Thymus (tissue), 11 donors: ENCODE results near the gene TXNDC11. TPM values are rescaled to one million over a fixed set of nuclear protein-coding genes. Genes with fewer than 3 reads are reported as not detected.

Source experiments
- DNase-seq, 9 donors: peaks; one replicate each; pipeline ENCODE4 v3.0.0-alpha.2; 2013; ENCODE audit warnings: low spot score in 9 of 9, low read depth in 6 of 9, missing footprints in 1 of 9
- H3K27ac ChIP-seq, 2 donors: one replicate each; pipeline ENCODE4 v1.5.1; 2013; ENCODE audit warnings: control low read depth in 1 of 2, low read depth in 1 of 2, low read length in 1 of 2, mild to moderate bottlenecking in 1 of 2, moderate library complexity in 1 of 2
- H3K27me3 ChIP-seq, 2 donors: one replicate each; pipeline ENCODE4 v1.5.1; 2013; ENCODE audit warnings: low read length in 1 of 2; ENCODE audit not compliant: control insufficient read depth in 2 of 2, insufficient read depth in 1 of 2
- H3K36me3 ChIP-seq, 2 donors: one replicate each; pipeline ENCODE4 v1.5.1; 2013; ENCODE audit warnings: low read length in 1 of 2, mild to moderate bottlenecking in 1 of 2, moderate library complexity in 1 of 2; ENCODE audit not compliant: control insufficient read depth in 2 of 2, insufficient read depth in 2 of 2
- H3K4me1 ChIP-seq, 2 donors: one replicate each; pipeline ENCODE4 v1.5.1; 2013; ENCODE audit warnings: low read length in 2 of 2; ENCODE audit not compliant: control insufficient read depth in 2 of 2, insufficient read depth in 2 of 2
- H3K4me3 ChIP-seq, 2 donors: one replicate each; pipeline ENCODE4 v1.5.1; 2013; ENCODE audit warnings: low read length in 2 of 2, control low read depth in 1 of 2, mild to moderate bottlenecking in 1 of 2
- H3K9me3 ChIP-seq, 2 donors: one replicate each; pipeline ENCODE4 v1.5.1; 2013; ENCODE audit warnings: low read length in 1 of 2, mild to moderate bottlenecking in 1 of 2; ENCODE audit not compliant: control insufficient read depth in 2 of 2, insufficient read depth in 1 of 2
- WGBS: extraction: QIAGEN DNeasy Blood & Tissue Kit; methylation state at CpG from one replicate; pipeline ENCODE4 v1.1.7; 2013; 5-methylcytosine and 5-hydroxymethylcytosine counted together
- polyA plus RNA-seq: library from polyadenylated mRNA; stranded (reverse); fragments of 200-250 nt; gene quantifications from one replicate; pipeline ENCODE4 v1.2.3, GENCODE V29; 2013
- total RNA-seq: library from RNA; stranded (reverse); fragments of 120-200 nt; gene quantifications from one replicate; pipeline ENCODE4 v1.2.4, GENCODE V29; 2013
- donor health status: healthy.

Gene TXNDC11
- total and polyA plus RNA-seq, 2 donors, result 22.9 to 46.4 TPM

- Histone ChIP-seq H3K27ac (peak overlapping the region; percentile 1 to 58), H3K36me3 (peaks cover 48 to 63% of the 10 kb centered on the region in 2 donors), H3K4me3 (no peak overlapping the region), H3K27me3 (no peaks in the 10 kb centered on the region), H3K9me3 (no peaks in the 10 kb centered on the region), H3K4me1 (peaks cover 0 to 4% of the 10 kb centered on the region in 2 donors)
- 85% methylated on average over 3 of the region's 3 CpGs for whole genome bisulfite sequencing
- peak in 1 of 9 donors; percentile 31 for DNase-seq
Measured at GRCh38 chr16:11689031-11689840, 53.4 kb downstream of the TXNDC11 start.

DNA sequence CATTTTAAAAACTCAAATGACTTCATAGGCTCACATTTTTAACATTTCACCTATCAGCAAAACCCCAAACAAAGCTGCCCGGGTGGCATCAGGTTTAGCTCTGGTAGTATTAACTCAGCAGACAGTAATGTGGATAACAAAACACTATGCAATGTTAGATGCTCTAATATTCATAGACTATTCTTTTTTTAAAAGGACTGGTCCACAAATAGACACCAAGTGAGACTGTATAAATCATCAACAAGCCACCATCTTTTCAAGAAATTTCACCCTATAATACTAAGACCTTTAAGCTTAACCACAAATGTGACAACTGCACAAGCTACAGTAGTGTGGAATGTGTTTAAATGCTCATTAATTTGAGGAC lies 54.2 kb downstream of the TXNDC11 start:
- peaks cover 0 to 4% of the 10 kb centered on the region in 2 donors for H3K4me1 ChIP-seq
- 96% methylated on average over 1 of the region's 1 CpG for WGBS

DNA sequence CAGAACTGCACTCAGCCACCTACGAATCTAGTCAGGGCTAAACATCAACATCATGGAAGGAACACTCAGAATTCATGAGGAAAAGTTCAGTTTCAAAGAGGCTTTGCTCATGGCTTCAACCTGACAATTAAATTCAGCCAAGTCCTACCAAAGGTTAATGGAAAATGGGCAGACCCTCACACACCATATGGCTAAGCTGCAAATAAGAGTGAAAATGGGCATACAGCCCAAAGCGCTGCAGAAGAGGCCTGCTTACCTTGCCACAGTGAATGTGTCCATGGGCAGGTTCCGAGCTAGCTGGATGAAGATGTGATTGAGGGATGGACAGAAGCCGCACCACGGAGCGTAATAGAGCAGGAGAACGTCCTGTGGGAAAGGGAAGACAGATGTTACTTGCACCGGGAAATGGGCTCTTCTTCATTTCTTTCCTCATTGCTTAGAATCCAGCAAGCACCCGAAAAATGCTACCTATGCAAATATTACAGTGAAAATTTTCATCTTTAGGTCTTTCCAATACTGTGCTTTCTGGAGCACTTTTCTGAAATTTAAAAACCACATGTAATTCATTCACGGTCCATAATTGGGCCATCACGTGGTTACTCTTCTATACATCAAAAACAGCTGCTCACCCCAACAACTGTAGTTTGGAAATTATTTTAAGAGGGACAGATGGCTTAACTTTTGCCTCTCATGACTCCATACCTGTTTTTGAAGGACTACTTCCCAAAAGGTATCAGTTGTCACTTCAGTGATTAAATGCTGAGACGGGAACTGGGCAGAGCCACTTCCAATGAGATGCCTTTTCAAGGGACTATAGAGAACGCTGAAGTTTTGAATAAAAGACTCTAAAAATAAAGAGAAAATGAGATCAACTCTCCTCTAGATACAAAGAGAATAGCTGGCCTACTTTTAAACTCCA lies 54.8 kb downstream of the TXNDC11 start:
- Histone ChIP-seq H3K4me1 (peaks cover 0 to 4% of the 10 kb centered on the region in 2 donors), H3K36me3 (peaks cover 59 to 74% of the 10 kb centered on the region in 2 donors), H3K27ac (no peak overlapping the region), H3K9me3 (no peaks in the 10 kb centered on the region), H3K27me3 (no peaks in the 10 kb centered on the region), H3K4me3 (no peak overlapping the region)
- no peak for DNase-seq
- 97% methylated on average over 13 of the region's 13 CpGs for WGBS

More for the DNA sequence above, 54.2 kb downstream of the TXNDC11 start:
- H3K27ac ChIP-seq, result no peak overlapping the region
- DNase-seq, result no peak
- no peak overlapping the region for H3K4me3 ChIP-seq
- no peaks in the 10 kb centered on the region for H3K27me3 ChIP-seq
- peaks cover 56 to 68% of the 10 kb centered on the region in 2 donors for H3K36me3 ChIP-seq
- H3K9me3 ChIP-seq, result no peaks in the 10 kb centered on the region

GRCh38 chr16:11686713-11687380 lies 55.8 kb downstream of the TXNDC11 start:
- WGBS, result 93% methylated on average over 6 of the region's 6 CpGs
- no peak for DNase-seq
- Histone ChIP-seq H3K9me3 (no peaks in the 10 kb centered on the region), H3K27ac (no peak overlapping the region), H3K4me3 (no peak overlapping the region), H3K27me3 (no peaks in the 10 kb centered on the region), H3K4me1 (peaks cover 0 to 11% of the 10 kb centered on the region in 2 donors), H3K36me3 (peaks cover 57 to 76% of the 10 kb centered on the region in 2 donors)

- Histone ChIP-seq H3K27me3 (no peaks in the 10 kb centered on the region), H3K4me1 (peaks cover 3 to 17% of the 10 kb centered on the region in 2 donors), H3K36me3 (peaks cover 52 to 68% of the 10 kb centered on the region in 2 donors), H3K9me3 (no peaks in the 10 kb centered on the region), H3K27ac (no peak overlapping the region), H3K4me3 (no peak overlapping the region)
- 96% methylated on average over 9 of the region's 9 CpGs for WGBS
- DNase-seq, result no peak
Measured at GRCh38 chr16:11685844-11686618, 56.6 kb downstream of the TXNDC11 start.

GRCh38 chr16:11684231-11685025 lies 58.2 kb downstream of the TXNDC11 start:
- peaks cover 62 to 70% of the 10 kb centered on the region in 2 donors for H3K36me3 ChIP-seq
- no peaks in the 10 kb centered on the region for H3K9me3 ChIP-seq
- DNase-seq, result no peak
- peak overlapping the region in 1 of 2 donors; percentile 45 for H3K27ac ChIP-seq
- 95% methylated on average over 12 of the region's 12 CpGs for WGBS
- H3K27me3 ChIP-seq, result no peaks in the 10 kb centered on the region
- peaks cover 6 to 25% of the 10 kb centered on the region in 2 donors for H3K4me1 ChIP-seq
- H3K4me3 ChIP-seq, result no peak overlapping the region

DNA sequence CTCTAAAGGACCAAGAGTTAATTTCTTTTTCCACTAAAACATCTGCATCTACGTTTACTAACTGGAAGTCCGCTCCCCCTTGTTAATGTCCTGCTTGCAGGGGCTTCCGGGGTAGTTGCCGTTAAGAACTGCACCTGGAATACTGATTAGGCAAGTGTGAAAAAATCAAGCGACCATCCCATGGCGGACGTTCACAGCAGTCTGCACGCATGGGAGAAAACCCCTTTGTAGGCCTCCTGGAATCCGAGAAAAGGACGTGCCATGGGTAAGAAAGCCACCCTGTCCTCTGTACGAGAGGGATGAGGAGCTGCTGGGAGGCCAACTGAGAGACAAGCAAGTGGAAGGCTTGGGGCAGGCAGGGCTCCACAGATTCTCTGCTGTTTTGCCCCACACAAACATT lies 59.5 kb downstream of the TXNDC11 start:
- Histone ChIP-seq H3K36me3 (peaks cover 75 to 77% of the 10 kb centered on the region in 2 donors), H3K27me3 (no peaks in the 10 kb centered on the region), H3K9me3 (no peaks in the 10 kb centered on the region), H3K27ac (no peak overlapping the region), H3K4me1 (peaks cover 6 to 29% of the 10 kb centered on the region in 2 donors), H3K4me3 (no peak overlapping the region)
- 98% methylated on average over 11 of the region's 11 CpGs for WGBS
- no peak for DNase-seq

DNA sequence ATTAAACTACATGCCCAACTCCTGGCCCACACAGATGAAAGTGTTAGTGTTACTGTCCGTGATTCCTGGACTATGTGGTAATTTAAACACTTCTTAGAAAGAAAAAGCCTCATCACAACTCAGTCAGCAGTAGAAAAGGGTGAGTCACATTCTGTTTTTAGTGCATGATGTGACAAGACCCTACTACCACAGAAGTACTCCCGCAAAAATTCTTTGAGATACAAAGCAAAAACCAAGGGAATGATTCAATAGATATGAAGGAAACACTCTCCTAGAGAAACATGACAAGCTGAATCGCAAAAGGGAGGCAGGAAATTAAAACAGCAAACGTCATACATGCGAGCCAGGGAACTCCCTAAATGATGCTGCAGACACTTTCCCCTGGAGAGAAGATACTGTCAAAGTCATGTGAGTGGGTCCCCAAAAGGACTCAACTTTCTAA lies 60.0 kb downstream of the TXNDC11 start:
- Histone ChIP-seq H3K9me3 (no peaks in the 10 kb centered on the region), H3K27ac (no peak overlapping the region), H3K27me3 (no peaks in the 10 kb centered on the region), H3K4me1 (peaks cover 6 to 34% of the 10 kb centered on the region in 2 donors), H3K36me3 (peaks cover 77% of the 10 kb centered on the region in 2 donors), H3K4me3 (no peak overlapping the region)
- DNase-seq, result no peak
- WGBS, result 91% methylated on average over 5 of the region's 5 CpGs
